Adrenal gland (tissue), 12 donors: ENCODE data around the gene TBCB. TPM values are rescaled to one million over a fixed set of nuclear protein-coding genes. Genes with fewer than 3 reads are reported as not detected.

Experiments used
- DNase-seq, 7 donors: peaks; one replicate each; pipeline ENCODE4 v3.0.0-alpha.2; 2019 to 2020
- H3K27ac ChIP-seq, 5 donors: fragments of 200-600 bp; sonication (generic) in 4 of 5; 1 replicate in 3 of 5; 2 replicates in 2 of 5; pipeline versions ENCODE4 v1.5.1 to v1.8.0; 2016 to 2020; ENCODE audit warnings: mild to moderate bottlenecking in 1 of 5
- H3K27me3 ChIP-seq: fragments of 200-600 bp; 2 replicates; pipeline ENCODE4 v1.8.0; 2021
- H3K36me3 ChIP-seq, 2 donors: fragments of 200-600 bp; replicated peaks in 1 of 2; 1 replicate in 1 of 2; 2 replicates in 1 of 2; pipeline versions ENCODE4 v1.5.1 to v1.8.0; 2018 to 2022
- H3K4me1 ChIP-seq, 2 donors: fragments of 200-600 bp; replicated peaks in 1 of 2; 1 replicate in 1 of 2; 2 replicates in 1 of 2; pipeline versions ENCODE4 v1.5.1 to v1.8.0; 2018 to 2021
- H3K4me3 ChIP-seq, 4 donors: fragments of 200-600 bp; sonication (generic) in 3 of 4; one replicate each; pipeline ENCODE4 v1.5.1; 2016 to 2018
- H3K9me3 ChIP-seq, 3 donors: fragments of 200-600 bp; sonication (generic) in 1 of 3; replicated peaks in 1 of 3; 1 replicate in 2 of 3; 2 replicates in 1 of 3; pipeline versions ENCODE4 v1.5.1 to v1.8.0; 2016 to 2021
- POLR2A ChIP-seq, 2 donors: fragments of 450-650 bp; IDR thresholded peaks; one replicate each; pipeline ENCODE4 v1.6.1; 2017; ENCODE audit warnings: antibody characterized with exemption in 2 of 2, mild to moderate bottlenecking in 2 of 2, moderate library complexity in 1 of 2
- WGBS, 4 donors: extraction: QIAGEN DNeasy Blood & Tissue Kit in 2 of 4; methylation state at CpG; one replicate each; pipeline versions ENCODE4 v1.1.5 to v1.1.7; 2013 to 2017; 5-methylcytosine and 5-hydroxymethylcytosine counted together
- intact Hi-C, 2 donors: fragments of 100-400 bp; cut with DNase I; formaldehyde crosslinking; loops; one replicate each; pipeline versions ENCODE4 v1.14.1 to v1.15.0; 2022 to 2023
- polyA plus RNA-seq, 3 donors: library from polyadenylated mRNA; stranded (reverse); fragments of 200-250 nt in 2 of 3; fragments of 350-450 nt in 1 of 3; fragmentation: Illumina TruSeq in 1 of 3; extraction: RNeasy Lipid Tissue Mini Kit (QIAGEN cat#74804) in 1 of 3; gene quantifications; one replicate each; pipeline ENCODE4 v1.2.3, GENCODE V29; 2013 to 2014
- total RNA-seq, 9 donors: library from RNA; depleted of rRNA in 4 of 9; stranded (reverse); fragments of >200 nt in 4 of 9; fragments of 120-200 nt in 1 of 9; fragmentation: NEBNext Ultra II Directional in 1 of 9; extraction: Animal tissue kit (Norgen Biotek cat#: 25700) in 1 of 9; gene quantifications; one replicate each; pipeline versions ENCODE4 v1.1.0 to v1.2.4, GENCODE V29; 2013 to 2023
- TF ChIP-seq, protein P1 (sequence below), 6 experiments: fragments of 450-650 bp in 4 of 6; fragments of 200-600 bp in 2 of 6; sonication (generic) in 1 of 6; IDR thresholded peaks; 1 replicate in 5 of 6; 2 replicates in 1 of 6; pipeline versions ENCODE4 v1.5.1 to v1.8.0; 2016 to 2021; ENCODE audit warnings: antibody characterized with exemption in 6 of 6, mild to moderate bottlenecking in 2 of 6, moderate library complexity in 1 of 6
- donor health status: healthy with polysubstance abuse.
- donor health status: Bipolar disorder and iron deficiency.
- donor health status: DM: yes; HTN: yes; CAD: no.
- donor health status: DM: no; HTN: no; CAD: no.
- donor health status: DM: no; HTN: no; CAD: no.
- donor health status: DM: yes; HTN: yes; CAD: no.

The TBCB gene
- total and polyA plus RNA-seq, 12 donors = 88.8 to 233 (median 140) TPM

DNA sequence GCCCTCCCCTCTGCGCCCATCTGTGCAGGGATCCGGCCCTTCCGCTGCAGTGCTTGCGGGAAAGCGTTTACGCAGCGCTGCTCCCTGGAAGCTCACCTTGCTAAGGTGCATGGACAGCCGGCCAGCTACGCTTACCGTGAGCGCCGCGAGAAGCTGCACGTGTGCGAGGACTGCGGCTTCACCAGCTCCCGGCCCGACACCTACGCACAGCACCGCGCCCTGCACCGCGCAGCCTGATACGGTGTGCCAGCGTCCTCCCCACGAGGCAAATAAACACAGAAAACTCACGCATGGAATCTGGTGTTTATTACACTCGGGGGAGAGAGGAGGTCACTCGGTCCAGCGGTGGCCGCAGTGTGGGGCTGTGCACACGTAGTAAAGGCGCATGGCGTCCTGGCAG is 1.8 kb upstream of the TBCB start:
- peak overlapping the region in 1 of 5 donors; percentile 89 for H3K27ac ChIP-seq
- intact Hi-C loops = loop anchor here in 1 of 2 donors (10.0 kb wide), 1 partner anchor 49 kb away; no protein-coding TSS in a partner anchor
- H3K4me3 ChIP-seq = peak overlapping the region in 1 of 4 donors; percentile 89
- 89 to 93% (median 91%) methylated on average over 26 to 34 of the region's 34 CpGs for WGBS, 4 donors
- DNase-seq = no peak
- peaks cover 7 to 22% of the 10 kb centered on the region in 2 donors for H3K4me1 ChIP-seq
- TF ChIP-seq POLR2A (IDR thresholded peaks at IDR 0.05) = no peak
- TF ChIP-seq, protein P1, sequence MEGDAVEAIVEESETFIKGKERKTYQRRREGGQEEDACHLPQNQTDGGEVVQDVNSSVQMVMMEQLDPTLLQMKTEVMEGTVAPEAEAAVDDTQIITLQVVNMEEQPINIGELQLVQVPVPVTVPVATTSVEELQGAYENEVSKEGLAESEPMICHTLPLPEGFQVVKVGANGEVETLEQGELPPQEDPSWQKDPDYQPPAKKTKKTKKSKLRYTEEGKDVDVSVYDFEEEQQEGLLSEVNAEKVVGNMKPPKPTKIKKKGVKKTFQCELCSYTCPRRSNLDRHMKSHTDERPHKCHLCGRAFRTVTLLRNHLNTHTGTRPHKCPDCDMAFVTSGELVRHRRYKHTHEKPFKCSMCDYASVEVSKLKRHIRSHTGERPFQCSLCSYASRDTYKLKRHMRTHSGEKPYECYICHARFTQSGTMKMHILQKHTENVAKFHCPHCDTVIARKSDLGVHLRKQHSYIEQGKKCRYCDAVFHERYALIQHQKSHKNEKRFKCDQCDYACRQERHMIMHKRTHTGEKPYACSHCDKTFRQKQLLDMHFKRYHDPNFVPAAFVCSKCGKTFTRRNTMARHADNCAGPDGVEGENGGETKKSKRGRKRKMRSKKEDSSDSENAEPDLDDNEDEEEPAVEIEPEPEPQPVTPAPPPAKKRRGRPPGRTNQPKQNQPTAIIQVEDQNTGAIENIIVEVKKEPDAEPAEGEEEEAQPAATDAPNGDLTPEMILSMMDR (IDR thresholded peaks at IDR 0.05) = no peak
- H3K36me3 ChIP-seq = peaks cover 0 to 21% of the 10 kb centered on the region in 2 donors
- no peaks in the 10 kb centered on the region for H3K9me3 ChIP-seq
- H3K27me3 ChIP-seq = no peaks in the 10 kb centered on the region

DNA sequence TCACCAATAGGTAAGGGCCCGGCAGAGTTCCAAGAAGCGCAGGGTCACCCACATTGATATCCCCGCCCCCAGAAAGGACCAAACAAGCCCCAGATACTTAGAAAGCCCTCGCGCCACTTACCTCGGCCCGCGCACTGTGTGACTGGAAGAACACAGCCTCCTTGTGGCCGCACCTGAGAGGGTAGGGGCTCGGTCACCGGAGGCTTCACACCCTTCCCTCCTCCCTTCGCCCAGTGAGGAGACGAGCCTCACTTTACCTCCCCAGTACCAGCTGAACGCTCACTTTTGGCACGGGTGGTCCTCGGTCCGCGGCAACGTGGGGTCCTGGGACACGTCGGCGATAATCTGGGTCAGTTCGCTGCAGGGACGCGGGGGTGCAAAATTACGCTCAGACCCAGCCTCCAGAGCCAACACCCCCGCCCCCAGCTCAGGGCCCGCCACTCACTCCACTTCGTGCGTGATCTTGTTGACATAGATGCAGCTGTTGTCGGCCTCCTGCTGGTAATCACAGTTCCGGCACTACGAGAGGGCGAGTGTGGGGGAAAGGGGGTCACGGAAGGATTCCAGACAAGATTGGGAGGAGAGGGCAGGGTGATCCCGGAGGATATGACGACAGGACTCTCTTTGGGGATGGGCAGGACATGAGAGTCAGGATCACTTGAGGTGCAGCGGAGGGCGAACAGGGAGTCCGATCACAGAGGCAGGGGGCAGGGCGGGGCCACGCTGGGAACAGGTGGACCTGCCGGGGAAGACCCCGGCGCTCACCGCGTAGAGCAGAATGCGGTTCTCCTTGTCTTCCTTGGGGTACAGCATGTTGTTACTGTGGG is 1.2 kb upstream of the TBCB start:
- peaks cover 7 to 22% of the 10 kb centered on the region in 2 donors for H3K4me1 ChIP-seq
- DNase-seq = peak; percentile 43 to 64 (median 49)

DNA sequence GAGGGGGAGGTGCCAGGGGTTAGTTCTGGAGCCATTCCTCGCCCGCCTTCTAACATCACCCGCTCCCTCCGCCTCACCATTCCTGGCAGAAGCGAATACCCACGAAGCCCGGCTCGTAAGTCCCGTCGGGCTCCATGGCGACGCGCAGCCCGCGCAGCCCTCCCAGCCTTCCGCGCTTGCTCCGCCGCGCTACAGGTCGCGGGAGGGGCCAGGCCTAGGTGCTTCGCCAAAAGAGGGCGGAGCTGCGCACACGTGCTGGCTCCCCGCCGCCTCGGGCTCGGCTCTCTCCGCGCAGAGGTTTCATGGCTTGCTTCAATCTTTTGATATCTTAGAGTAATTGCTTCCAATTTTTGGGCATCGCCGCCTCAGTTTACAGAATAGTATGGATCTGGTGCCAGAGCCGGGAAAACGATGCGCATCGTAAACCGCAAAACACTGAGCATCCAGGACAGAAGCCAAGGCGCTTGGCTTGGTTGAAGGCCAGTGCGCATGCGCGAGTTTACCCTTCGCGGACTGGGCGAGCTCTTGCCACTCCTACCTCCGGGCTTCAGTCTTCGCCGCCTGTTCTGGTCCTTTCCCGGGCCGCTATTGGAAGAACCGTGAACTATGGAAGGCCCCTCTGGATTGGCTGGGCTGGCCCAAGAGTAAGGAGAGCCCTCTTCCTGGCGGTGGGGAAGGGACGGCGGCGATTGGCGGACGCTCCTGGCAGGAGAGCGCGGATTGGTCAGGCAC is 381 bp upstream of the TBCB start, which contains the start of gene POLR2I:
TSS of gene POLR2I (minus strand) at position 155 of the 732 bp plus-strand sequence. CDS start at position 136, 19 bp downstream.
- H3K27ac ChIP-seq = peak within 1 kb of the TSS; percentile 49 to 92 (median 67)
- H3K4me3 ChIP-seq = peak within 1 kb of the TSS; percentile 4 to 90 (median 70)
- no peaks in the 10 kb centered on the region for H3K9me3 ChIP-seq
- 0 to 1% (median 0%) methylated on average over 22 to 60 of the region's 60 CpGs for whole genome bisulfite sequencing, 4 donors
- H3K4me1 ChIP-seq = peaks cover 7 to 22% of the 10 kb centered on the region in 2 donors
- H3K27me3 ChIP-seq = no peaks in the 10 kb centered on the region
- intact Hi-C loops = loop anchor here in 1 of 2 donors (10.0 kb wide), 1 partner anchor 50 kb away; no protein-coding TSS in a partner anchor
- DNase-seq = peak; percentile 99 to 100 (median 100)
- peaks cover 0 to 32% of the 10 kb centered on the region in 2 donors for H3K36me3 ChIP-seq
- TF ChIP-seq, protein P1 (IDR thresholded peaks at IDR 0.05) = no peak
- TF ChIP-seq POLR2A (IDR thresholded peaks at IDR 0.05) = peak in 1 of 2 donors; percentile 69

More for the DNA sequence above, 1.2 kb upstream of the TBCB start:
- TF ChIP-seq POLR2A (IDR thresholded peaks at IDR 0.05) = no peak
- TF ChIP-seq, protein P1 (IDR thresholded peaks at IDR 0.05) = peak in 2 of 6 experiments; percentile 6 to 11
- Histone ChIP-seq H3K36me3 (peaks cover 0 to 26% of the 10 kb centered on the region in 2 donors), H3K4me3 (peak overlapping the region; percentile 4 to 90 (median 69)), H3K27me3 (no peaks in the 10 kb centered on the region), H3K27ac (peak overlapping the region; percentile 49 to 92 (median 67)), H3K9me3 (no peaks in the 10 kb centered on the region)
- intact Hi-C loops = loop anchor here in 1 of 2 donors (10.0 kb wide), 1 partner anchor 49 kb away; no protein-coding TSS in a partner anchor
- WGBS, 4 donors = 2 to 18% (median 9%) methylated on average over 28 to 48 of the region's 48 CpGs

DNA sequence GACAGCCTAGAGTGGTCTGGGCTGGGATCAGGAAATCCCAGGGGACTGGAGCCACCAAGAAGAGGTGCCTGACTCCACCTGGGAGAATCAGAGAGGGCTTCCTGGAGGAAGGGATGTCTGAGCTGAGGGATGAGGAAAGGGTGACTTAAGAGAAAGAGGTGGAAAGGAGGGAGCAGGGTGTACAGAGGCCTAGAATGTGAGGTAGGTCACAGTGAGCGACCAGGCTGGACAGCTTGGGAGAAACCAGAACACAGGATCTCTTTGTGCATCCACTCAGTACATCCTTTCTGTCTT is 1.0 kb downstream of the TBCB start:
- Histone ChIP-seq H3K9me3 (no peaks in the 10 kb centered on the region), H3K27me3 (no peaks in the 10 kb centered on the region), H3K4me1 (peaks cover 7 to 22% of the 10 kb centered on the region in 2 donors), H3K27ac (peak overlapping the region in 2 of 5 donors; percentile 89 to 92), H3K4me3 (peak overlapping the region in 1 of 4 donors; percentile 89), H3K36me3 (peaks cover 0 to 40% of the 10 kb centered on the region in 2 donors)
- DNase-seq = no peak
- 94 to 100% (median 97%) methylated on average over 1 of the region's 1 CpG for WGBS, 4 donors
- intact Hi-C loops = loop anchor here in 1 of 2 donors (10.0 kb wide), 1 partner anchor 51 kb away; no protein-coding TSS in a partner anchor
- TF ChIP-seq, protein P1 (IDR thresholded peaks at IDR 0.05) = no peak
- no peak for TF ChIP-seq POLR2A (IDR thresholded peaks at IDR 0.05)
